Lung (tissue), 12 donors: Measurements from ENCODE around the gene TSR1. TPM values are rescaled to one million over a fixed set of nuclear protein-coding genes. Genes with fewer than 3 reads are reported as not detected.

Experiments used
- ATAC-seq: fragments of 200-7000 bp; cut with Tn5 transposase; one replicate; pipeline ENCODE4 v1.9.1; 2020; ENCODE audit warnings: moderate number of reproducible peaks; ENCODE audit not compliant: insufficient read depth, low FRiP score
- DNase-seq, 3 donors: peaks; one replicate each; pipeline ENCODE4 v3.0.0-alpha.2; 2013 to 2017
- H3K27ac ChIP-seq, 2 donors: one replicate each; pipeline ENCODE4 v1.5.1; 2013; ENCODE audit warnings: mild to moderate bottlenecking in 2 of 2, moderate library complexity in 2 of 2, control low read depth in 1 of 2, inconsistent platforms in 1 of 2, low read depth in 1 of 2, low read length in 1 of 2
- H3K27me3 ChIP-seq, 3 donors: one replicate each; pipeline ENCODE4 v1.5.1; 2013; ENCODE audit warnings: low read length in 2 of 3; ENCODE audit not compliant: control insufficient read depth in 3 of 3, insufficient read depth in 3 of 3
- H3K36me3 ChIP-seq, 4 donors: one replicate each; pipeline ENCODE4 v1.5.1; 2013; ENCODE audit warnings: low read length in 4 of 4, mild to moderate bottlenecking in 1 of 4, moderate library complexity in 1 of 4; ENCODE audit not compliant: control insufficient read depth in 4 of 4, insufficient read depth in 4 of 4
- H3K4me1 ChIP-seq, 5 donors: one replicate each; pipeline ENCODE4 v1.5.1; 2013; ENCODE audit warnings: low read length in 5 of 5, mild to moderate bottlenecking in 2 of 5, moderate library complexity in 1 of 5; ENCODE audit not compliant: control insufficient read depth in 5 of 5, insufficient read depth in 5 of 5
- H3K4me3 ChIP-seq: one replicate; pipeline ENCODE4 v1.5.1; 2013; ENCODE audit warnings: mild to moderate bottlenecking, control low read depth, moderate library complexity
- H3K9ac ChIP-seq, 2 donors: one replicate each; pipeline ENCODE4 v1.5.1; 2013; ENCODE audit warnings: low read length in 2 of 2, control low read depth in 1 of 2; ENCODE audit not compliant: insufficient read depth in 1 of 2
- H3K9me3 ChIP-seq, 4 donors: one replicate each; pipeline ENCODE4 v1.5.1; 2013; ENCODE audit warnings: low read length in 3 of 4, mild to moderate bottlenecking in 1 of 4, moderate library complexity in 1 of 4; ENCODE audit not compliant: control insufficient read depth in 4 of 4, insufficient read depth in 3 of 4
- CTCF ChIP-seq: IDR thresholded peaks from 2 replicates; pipeline ENCODE4 v1.5.1; 2012; ENCODE audit warnings: mild to moderate bottlenecking; ENCODE audit errors: control extremely low read depth, extremely low read depth
- WGBS, 2 donors: extraction: QIAGEN DNeasy Blood & Tissue Kit; methylation state at CpG; one replicate each; pipeline ENCODE4 v1.1.7; 2013; 5-methylcytosine and 5-hydroxymethylcytosine counted together
- polyA plus RNA-seq, 2 donors: library from polyadenylated mRNA; stranded (reverse); fragments of 200-250 nt; gene quantifications; one replicate each; pipeline ENCODE4 v1.2.1, GENCODE V29; 2013
- total RNA-seq, 2 donors: library from RNA; depleted of rRNA in 1 of 2; stranded (reverse); fragments of >200 nt in 1 of 2; gene quantifications; one replicate each; pipeline ENCODE4 v1.2.1, GENCODE V29; 2014 to 2021
- donor health status: control.
- donor health status: control.
- donor health status: Bipolar disorder and iron deficiency.
- donor health status: healthy.
- donor health status: DM: yes; HTN: yes; CAD: no.

The TSR1 gene
- total and polyA plus RNA-seq, 4 donors: 11.8 to 24.1 (median 19.4) TPM

- H3K4me1 ChIP-seq: no peaks in the 10 kb centered on the region
- 77 to 88% methylated on average over 2 of the region's 2 CpGs for WGBS, 2 donors
- DNase-seq: no peak
- no peak for TF ChIP-seq CTCF
- H3K4me3 ChIP-seq: no peak overlapping the region
- no peak overlapping the region for H3K9ac ChIP-seq
- no peak overlapping the region for H3K27ac ChIP-seq
- H3K9me3 ChIP-seq: no peaks in the 10 kb centered on the region
- H3K27me3 ChIP-seq: no peaks in the 10 kb centered on the region
- peaks cover 16 to 56% (median 41%) of the 10 kb centered on the region in 4 donors for H3K36me3 ChIP-seq
- no peak for ATAC-seq
Observed at GRCh38 chr17:2292100-2292499, 44.2 kb downstream of the TSR1 start.

GRCh38 chr17:2289878-2290478, 46.3 kb downstream of the TSR1 start:
- Histone ChIP-seq H3K4me1 (no peaks in the 10 kb centered on the region), H3K9ac (no peak overlapping the region), H3K4me3 (no peak overlapping the region), H3K27me3 (no peaks in the 10 kb centered on the region), H3K27ac (no peak overlapping the region), H3K9me3 (no peaks in the 10 kb centered on the region), H3K36me3 (peaks cover 4 to 42% (median 31%) of the 10 kb centered on the region in 4 donors)
- DNase-seq (no peak), ATAC-seq (no peak)
- 95 to 97% methylated on average over 5 of the region's 5 CpGs for WGBS, 2 donors
- no peak for TF ChIP-seq CTCF

GRCh38 chr17:2283302-2283701, 53.0 kb downstream of the TSR1 start:
- DNase-seq (no peak), ATAC-seq (no peak)
- no peak for TF ChIP-seq CTCF
- Histone ChIP-seq H3K36me3 (peaks cover 26 to 55% (median 37%) of the 10 kb centered on the region in 4 donors), H3K9ac (no peak overlapping the region), H3K4me1 (no peaks in the 10 kb centered on the region), H3K27me3 (no peaks in the 10 kb centered on the region), H3K27ac (no peak overlapping the region), H3K4me3 (no peak overlapping the region), H3K9me3 (no peaks in the 10 kb centered on the region)
- 93% methylated on average over 7 of the region's 7 CpGs for WGBS, 2 donors
